GM06990 (cell line): Measurements from ENCODE around the gene LHX5.

Experiments used
- DNase-seq: peaks from one replicate; pipeline ENCODE4 v3.0.0-alpha.2; 2011; ENCODE audit not compliant: insufficient read length; ENCODE audit errors: extremely low read depth
- H3K27me3 ChIP-seq: replicated peaks from 2 replicates; pipeline ENCODE4 v1.6.0; 2011; ENCODE audit warnings: low read length; ENCODE audit not compliant: control insufficient read depth, insufficient read depth
- H3K36me3 ChIP-seq: 2 replicates; pipeline ENCODE4 v1.5.1; 2011; ENCODE audit warnings: low read length; ENCODE audit not compliant: control insufficient read depth, insufficient read depth
- H3K4me3 ChIP-seq: replicated peaks from 2 replicates; pipeline ENCODE4 v1.5.1; 2011; ENCODE audit warnings: low read depth, mild to moderate bottlenecking, control low read depth, low read length
- TF ChIP-seq, protein P1 (sequence below): IDR thresholded peaks from 2 replicates; pipeline ENCODE4 v1.5.1; 2011; ENCODE audit warnings: low read length, control low read depth, mild to moderate bottlenecking, inconsistent platforms; ENCODE audit not compliant: insufficient read depth, poor library complexity, severe bottlenecking

Gene LHX5

DNA sequence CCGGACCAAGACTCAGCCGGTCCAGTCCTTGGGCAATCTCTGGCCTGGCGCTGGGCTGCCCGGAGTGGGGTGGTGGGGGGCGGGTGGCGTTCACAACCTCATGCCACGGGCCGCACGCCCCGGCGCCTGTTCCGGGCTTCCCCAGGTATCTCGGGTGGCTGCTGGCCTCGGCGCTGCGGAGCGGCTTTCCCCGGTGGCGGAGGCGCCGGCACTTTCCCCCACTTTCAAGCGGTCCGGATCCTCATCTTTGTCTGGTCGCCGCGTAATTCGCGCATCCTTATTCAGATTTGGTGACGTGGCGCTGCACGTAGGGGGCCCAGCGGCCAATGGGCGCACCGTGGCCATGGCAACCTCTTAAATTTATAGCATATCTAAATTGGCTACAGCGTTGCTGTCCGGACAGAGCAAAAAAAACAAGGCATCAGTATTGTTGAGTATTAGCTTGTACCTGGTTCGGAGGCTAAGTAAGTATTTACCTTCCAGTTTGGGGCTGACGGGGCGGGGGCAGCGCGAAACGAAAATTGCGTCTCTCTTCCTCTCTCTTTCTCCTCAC lies at the start of gene LHX5:
Gene LHX5, minus strand, starts transcription at position 253 of the 553 bp plus-strand sequence. CDS start 373 bp downstream, outside the sequence.
- H3K27me3 ChIP-seq, result peaks cover 5% of the 10 kb centered on the region
- TF ChIP-seq, protein P1, sequence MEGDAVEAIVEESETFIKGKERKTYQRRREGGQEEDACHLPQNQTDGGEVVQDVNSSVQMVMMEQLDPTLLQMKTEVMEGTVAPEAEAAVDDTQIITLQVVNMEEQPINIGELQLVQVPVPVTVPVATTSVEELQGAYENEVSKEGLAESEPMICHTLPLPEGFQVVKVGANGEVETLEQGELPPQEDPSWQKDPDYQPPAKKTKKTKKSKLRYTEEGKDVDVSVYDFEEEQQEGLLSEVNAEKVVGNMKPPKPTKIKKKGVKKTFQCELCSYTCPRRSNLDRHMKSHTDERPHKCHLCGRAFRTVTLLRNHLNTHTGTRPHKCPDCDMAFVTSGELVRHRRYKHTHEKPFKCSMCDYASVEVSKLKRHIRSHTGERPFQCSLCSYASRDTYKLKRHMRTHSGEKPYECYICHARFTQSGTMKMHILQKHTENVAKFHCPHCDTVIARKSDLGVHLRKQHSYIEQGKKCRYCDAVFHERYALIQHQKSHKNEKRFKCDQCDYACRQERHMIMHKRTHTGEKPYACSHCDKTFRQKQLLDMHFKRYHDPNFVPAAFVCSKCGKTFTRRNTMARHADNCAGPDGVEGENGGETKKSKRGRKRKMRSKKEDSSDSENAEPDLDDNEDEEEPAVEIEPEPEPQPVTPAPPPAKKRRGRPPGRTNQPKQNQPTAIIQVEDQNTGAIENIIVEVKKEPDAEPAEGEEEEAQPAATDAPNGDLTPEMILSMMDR, result no peak

DNA sequence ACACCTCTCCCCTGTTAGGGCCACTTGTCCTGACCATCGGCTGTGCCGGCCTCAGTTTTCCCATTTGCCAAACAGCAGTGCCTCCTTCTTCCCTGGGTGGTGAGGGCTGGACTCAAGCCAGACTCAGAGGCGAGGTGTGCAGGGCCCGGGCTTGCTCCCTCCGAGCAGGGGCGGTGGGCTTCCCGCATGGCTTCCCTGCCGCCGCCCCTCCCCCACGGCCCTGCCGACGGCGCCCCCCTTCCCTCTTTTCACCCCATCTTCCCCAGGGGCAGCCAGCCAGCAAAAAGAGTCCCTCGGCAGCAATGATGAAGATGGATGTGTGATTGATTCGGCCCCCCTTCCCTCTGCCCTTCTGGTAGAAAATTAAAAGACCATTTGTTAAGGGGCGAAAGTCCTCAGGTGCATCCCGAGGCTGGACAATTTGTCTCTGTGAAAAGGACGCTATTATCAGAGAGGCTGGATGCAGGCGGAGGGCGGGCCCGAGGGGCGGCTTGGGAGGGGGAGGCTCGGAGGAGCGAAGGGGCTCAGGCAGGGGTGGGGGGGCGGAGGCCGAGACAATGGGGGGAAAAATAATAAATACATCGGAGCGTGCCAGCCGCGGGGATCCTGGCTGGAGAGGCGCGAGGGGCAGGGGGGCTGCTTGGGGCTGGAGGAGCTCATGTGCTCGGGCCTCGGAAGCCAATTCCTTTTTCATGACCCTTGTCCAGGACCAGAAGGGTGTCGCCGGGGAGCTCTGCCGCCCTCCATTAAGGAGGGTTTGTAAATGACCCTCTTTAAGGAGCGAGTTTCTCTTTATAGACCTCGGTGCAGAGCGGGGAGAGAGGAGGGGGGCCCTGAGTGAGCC lies 48.0 kb upstream of the LHX5 start:
- H3K36me3 ChIP-seq, result no peaks in the 10 kb centered on the region
- no peak for DNase-seq
- no peaks in the 10 kb centered on the region; the same call in 1 of the 2 replicates for H3K27me3 ChIP-seq
- TF ChIP-seq, protein P1, result no peak
- no peak overlapping the region for H3K4me3 ChIP-seq

More for the DNA sequence above, at the start of gene LHX5:
- H3K4me3 ChIP-seq, result no peak within 1 kb of the TSS
- no peak for DNase-seq
- no peaks in the 10 kb centered on the region for H3K36me3 ChIP-seq

DNA sequence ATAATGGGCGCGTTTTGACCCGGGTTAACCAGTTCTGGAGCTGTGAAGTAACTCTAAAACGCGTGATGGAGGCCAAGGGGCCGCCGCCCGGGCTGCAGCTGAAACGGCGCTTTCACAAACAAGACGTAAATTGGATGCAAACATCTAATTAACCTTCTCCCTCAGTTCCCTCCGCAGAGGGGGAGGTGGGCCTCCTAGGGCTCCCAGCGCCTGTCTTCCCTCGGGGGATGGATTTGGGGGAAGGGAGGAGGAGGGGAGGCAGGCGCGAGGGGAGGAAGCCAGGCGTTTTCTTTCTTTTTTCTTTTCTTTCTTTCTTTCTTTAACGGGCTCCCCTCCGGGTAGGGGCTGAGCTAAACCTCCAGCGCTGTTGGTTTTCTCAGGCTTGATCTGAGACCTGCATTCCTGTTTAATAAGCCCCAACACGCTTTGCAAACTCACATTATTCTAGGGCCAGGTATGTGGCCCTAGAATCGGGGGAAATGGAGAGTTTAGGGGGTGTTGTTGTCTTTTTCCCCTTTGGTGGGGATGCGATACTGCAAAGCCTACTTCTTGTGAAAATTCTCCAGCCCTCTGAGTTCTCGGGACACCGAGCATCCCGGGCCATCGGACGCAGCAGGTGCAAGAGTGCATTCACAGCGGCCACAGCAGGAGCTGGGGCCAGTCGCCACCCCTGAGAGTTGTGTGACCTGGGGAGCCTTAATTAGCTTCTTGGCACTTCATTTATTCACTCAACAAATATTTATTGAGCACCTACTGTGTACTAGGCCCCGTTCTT lies 43.6 kb upstream of the LHX5 start:
- TF ChIP-seq, protein P1, result no peak
- H3K4me3 ChIP-seq, result no peak overlapping the region
- no peaks in the 10 kb centered on the region for H3K36me3 ChIP-seq
- no peak for DNase-seq
- peaks cover 2% of the 10 kb centered on the region; the same call in 1 of the 2 replicates for H3K27me3 ChIP-seq

DNA sequence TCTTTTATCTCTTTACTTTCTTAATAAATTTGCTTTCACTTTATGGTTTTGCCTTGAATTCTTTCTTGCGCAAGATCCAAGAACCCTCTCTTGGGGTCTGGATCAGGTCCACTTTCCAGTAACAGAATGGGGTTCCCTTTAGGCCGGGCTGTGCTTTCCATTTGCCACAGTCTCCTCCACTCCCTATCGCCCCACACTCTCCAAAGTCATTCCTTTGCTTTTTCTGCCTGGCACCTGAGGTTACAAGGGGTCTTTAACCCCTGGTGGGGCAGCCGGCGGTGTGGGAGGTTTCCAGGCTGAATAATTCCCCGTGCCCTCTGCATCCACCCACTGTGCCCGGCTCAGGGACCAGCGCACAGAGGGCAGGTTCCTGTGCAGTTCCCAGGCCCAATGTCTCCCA lies 42.9 kb upstream of the LHX5 start:
- peaks cover 2% of the 10 kb centered on the region; the same call in 1 of the 2 replicates for H3K27me3 ChIP-seq
- DNase-seq, result no peak
- H3K36me3 ChIP-seq, result no peaks in the 10 kb centered on the region
- H3K4me3 ChIP-seq, result no peak overlapping the region
- TF ChIP-seq, protein P1, result no peak

DNA sequence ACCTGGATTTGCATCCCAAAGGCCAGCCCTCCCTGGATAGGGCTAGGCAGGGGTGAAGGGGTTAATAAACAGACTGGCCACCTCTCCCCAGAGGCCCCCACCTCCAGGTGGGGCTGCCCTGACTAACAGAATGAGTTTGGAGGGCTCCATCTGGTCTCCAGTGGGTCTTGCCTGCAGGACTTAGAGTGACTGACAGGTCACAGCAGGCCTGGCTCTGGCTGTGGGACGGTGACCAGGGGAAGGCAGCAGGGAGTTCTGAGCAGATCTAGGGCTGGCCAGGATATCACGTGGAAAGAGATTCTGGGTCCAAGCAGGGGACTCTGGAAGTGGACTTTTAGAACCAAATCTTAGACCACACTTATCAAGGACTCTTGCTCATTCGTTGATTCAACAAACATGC lies 40.9 kb upstream of the LHX5 start:
- Histone ChIP-seq H3K4me3 (no peak overlapping the region), H3K27me3 (peaks cover 2% of the 10 kb centered on the region; the same call in 1 of the 2 replicates), H3K36me3 (no peaks in the 10 kb centered on the region)
- TF ChIP-seq, protein P1, result no peak
- DNase-seq, result no peak
